Placental epithelial cell (primary cell): ENCODE results near the gene GMDS. TPM values are rescaled to one million over a fixed set of nuclear protein-coding genes. Genes with fewer than 3 reads are reported as not detected.

Source experiments
- total RNA-seq: library from RNA; depleted of rRNA; stranded (reverse); fragments of >200 nt; gene quantifications from 2 replicates; pipeline ENCODE4 v1.2.3, GENCODE V29; 2012

Gene GMDS
- total RNA-seq = 14.4 and 18.1 TPM in 2 replicates

GRCh38 chr6:2245103-2245876, at the start of gene GMDS:
TSS of gene GMDS (minus strand) at chr6:2245605.

GRCh38 chr6:1609648-1610496, 635.5 kb downstream of the GMDS start, which contains the start of gene FOXC1:
TSS of gene FOXC1 (plus strand) at chr6:1609915. CDS start at chr6:1610446, 531 bp downstream.

